A549 treated with Mapracorat at 1 μM for 4 hours (cell line): Measurements from ENCODE around the gene CDK2AP2. TPM values are rescaled to one million over a fixed set of nuclear protein-coding genes. Genes with fewer than 3 reads are reported as not detected.

Experiments
- total RNA-seq: library from RNA; stranded (reverse); fragments of 200-300 nt; extraction: Qiagen RNA extraction; gene quantifications from 5 replicates; pipeline ENCODE4 v1.2.3, GENCODE V29; 2022

Gene CDK2AP2
- 57.9 to 85.6 TPM (median 80.6 TPM) in 5 replicates for total RNA-seq

GRCh38 chr11:67507864-67508485, at the start of gene CDK2AP2:
CDK2AP2 (minus strand) TSS chr11:67508162; CDS start chr11:67508082, 80 bp downstream.

DNA sequence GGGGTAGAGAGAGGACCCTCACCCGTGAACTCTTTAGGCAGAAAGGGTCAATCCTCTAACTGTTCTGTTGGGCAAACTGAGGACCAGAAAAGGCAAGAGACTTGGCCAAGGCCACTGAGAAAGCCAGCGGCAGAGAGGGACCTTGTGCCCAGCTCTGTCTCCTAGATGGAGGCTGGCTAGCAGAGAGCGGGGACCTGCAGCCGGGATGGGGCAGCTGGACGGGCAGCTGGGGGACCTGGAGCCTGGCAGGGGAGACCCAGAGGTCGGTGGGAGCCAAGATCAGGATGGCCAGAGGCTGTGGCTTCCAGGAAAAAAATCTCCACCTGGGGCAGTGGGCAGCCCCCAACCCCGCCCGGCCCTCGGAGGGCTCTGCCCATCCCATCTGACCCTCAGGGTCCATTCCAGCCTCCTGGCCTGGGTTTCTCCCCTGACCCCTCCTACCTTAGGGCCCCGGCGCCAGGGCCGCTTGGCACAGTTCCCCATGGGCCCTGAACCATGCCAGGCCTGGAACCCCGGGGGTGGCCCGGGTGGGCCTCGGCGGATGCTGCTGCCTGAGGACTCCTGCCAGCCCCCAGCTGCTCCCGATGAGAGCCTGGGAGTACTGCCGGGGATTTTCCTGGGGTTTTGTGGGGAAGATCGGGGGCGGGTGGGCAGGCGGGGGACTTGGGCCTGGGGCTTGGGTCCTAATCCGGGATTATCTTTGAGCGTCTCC, 15.0 kb upstream of the CDK2AP2 start, which contains the start of gene CABP2:
CABP2 (minus strand) TSS at position 603 of the 712 bp plus-strand sequence; CDS start at position 483, 120 bp downstream.

DNA sequence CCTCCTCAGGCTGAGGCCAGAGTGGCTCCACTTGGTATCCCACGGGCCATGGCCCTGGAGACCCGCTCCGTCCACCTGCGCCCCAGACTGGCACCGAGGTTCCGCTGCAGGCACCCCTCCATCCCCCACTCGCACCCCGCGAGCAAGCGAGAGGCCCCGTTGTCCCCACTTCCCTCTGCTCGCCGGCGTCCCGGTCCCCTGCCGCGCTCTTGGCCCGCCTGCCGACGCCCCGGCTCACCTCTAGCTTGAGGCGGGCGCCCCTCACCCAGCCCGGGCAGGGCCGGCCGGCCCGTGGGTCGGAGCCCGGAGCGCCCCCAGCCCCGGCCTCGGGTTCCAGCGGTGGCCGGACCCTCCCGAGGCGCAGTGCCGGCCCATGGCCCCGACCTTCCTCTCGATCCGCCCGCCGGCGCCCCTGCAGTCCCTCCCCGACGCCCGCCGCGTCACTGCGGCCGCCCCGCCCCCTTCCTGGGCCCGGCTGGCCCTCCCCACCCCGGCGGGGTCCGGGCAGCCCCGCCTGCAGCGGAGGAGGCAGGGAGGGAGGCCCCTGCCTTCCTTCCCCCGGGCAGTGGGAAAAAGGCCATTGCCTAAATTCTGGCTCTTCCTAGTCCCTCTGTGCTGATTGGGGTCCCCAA, 2.9 kb downstream of the CDK2AP2 start, which contains the start of gene PITPNM1:
PITPNM1 (minus strand) TSS at position 414 of the 632 bp plus-strand sequence. CDS start 1,183 bp downstream, outside the sequence.

GRCh38 chr11:67482827-67483798, 24.8 kb downstream of the CDK2AP2 start, which contains the start of gene AIP:
AIP (plus strand) TSS chr11:67483026; CDS start chr11:67483159, 133 bp downstream.

GRCh38 chr11:67468759-67469507, 39.0 kb downstream of the CDK2AP2 start, which contains the start of gene TMEM134:
TMEM134 (minus strand) TSS chr11:67469251; CDS start chr11:67469192, 59 bp downstream.

Other genes with a start within 250 kb of the CDK2AP2 start
- gene GRK2, start 241.7 kb downstream of the CDK2AP2 start, total RNA-seq = 24.3 to 39.8 TPM (median 37.3 TPM) in 5 replicates
- 19.3 to 28.6 TPM (median 26.2 TPM) in 5 replicates for gene ANKRD13D, start 218.9 kb downstream of the CDK2AP2 start, total RNA-seq
- 16.2 to 30.3 TPM (median 25.0 TPM) in 5 replicates for gene SSH3, start 204.6 kb downstream of the CDK2AP2 start, total RNA-seq
- gene POLD4, start 154.6 kb downstream of the CDK2AP2 start, total RNA-seq = 192 to 233 TPM (median 214 TPM) in 5 replicates
- gene CLCF1, start 134.6 kb downstream of the CDK2AP2 start, total RNA-seq = 33.6 to 42.2 TPM (median 40.3 TPM) in 5 replicates
- 21.8 to 35.3 TPM (median 28.7 TPM) in 5 replicates for gene RAD9A, start 116.2 kb downstream of the CDK2AP2 start, total RNA-seq
- 266 to 289 TPM (median 280 TPM) in 5 replicates for gene PPP1CA, start 106.3 kb downstream of the CDK2AP2 start, total RNA-seq
- gene TBC1D10C, start 104.1 kb downstream of the CDK2AP2 start, total RNA-seq = 0.05 to 0.11 TPM (median 0.07 TPM) in 4 of 5 replicates, not detected in the other
- gene CARNS1, start 92.5 kb downstream of the CDK2AP2 start, total RNA-seq = 0.08 to 0.21 TPM (median 0.13 TPM) in 5 replicates
- 39.1 to 52.9 TPM (median 48.1 TPM) in 5 replicates for gene RPS6KB2, start 79.7 kb downstream of the CDK2AP2 start, total RNA-seq
- 0.24 to 0.72 TPM (median 0.29 TPM) in 4 of 5 replicates, not detected in the other for gene PTPRCAP, start 70.5 kb downstream of the CDK2AP2 start, total RNA-seq
- 49.3 to 62.5 TPM (median 58.8 TPM) in 5 replicates for gene CORO1B, start 64.7 kb downstream of the CDK2AP2 start, total RNA-seq
- 0.15 TPM in 1 of 5 replicates, not detected in the others for gene GPR152, start 55.4 kb downstream of the CDK2AP2 start, total RNA-seq
- not detected in 5 replicates for gene CABP4, start 52.8 kb downstream of the CDK2AP2 start, total RNA-seq
- gene TMEM134, start 38.9 kb downstream of the CDK2AP2 start, total RNA-seq = 50.3 to 69.2 TPM (median 65.5 TPM) in 5 replicates
- 36.9 to 47.3 TPM (median 45.7 TPM) in 5 replicates for gene AIP, start 25.1 kb downstream of the CDK2AP2 start, total RNA-seq
- gene PITPNM1, start 2.8 kb downstream of the CDK2AP2 start, total RNA-seq = 32.0 to 48.9 TPM (median 39.8 TPM) in 5 replicates
- gene CABP2, start 15.3 kb upstream of the CDK2AP2 start, total RNA-seq = not detected in 5 replicates
- gene GSTP1, start 75.7 kb upstream of the CDK2AP2 start, total RNA-seq = 1,477 to 1,695 TPM (median 1,644 TPM) in 5 replicates
- gene NDUFV1, start 98.8 kb upstream of the CDK2AP2 start, total RNA-seq = 144 to 155 TPM (median 149 TPM) in 5 replicates
- gene NUDT8, start 121.8 kb upstream of the CDK2AP2 start, total RNA-seq = 7.1 to 14.5 TPM (median 14.0 TPM) in 5 replicates
- gene TBX10, start 131.6 kb upstream of the CDK2AP2 start, total RNA-seq = not detected in 5 replicates
- gene ACY3, start 142.6 kb upstream of the CDK2AP2 start, total RNA-seq = 0.87 to 1.4 TPM (median 1.2 TPM) in 5 replicates
- not detected in 5 replicates for gene ALDH3B2, start 166.5 kb upstream of the CDK2AP2 start, total RNA-seq